Liver (tissue), 9 donors: ENCODE data around the gene NUBPL. TPM values are rescaled to one million over a fixed set of nuclear protein-coding genes. Genes with fewer than 3 reads are reported as not detected.

ENCODE experiments used
- DNase-seq: peaks from one replicate; pipeline ENCODE4 v3.0.0-alpha.2; 2017; ENCODE audit warnings: low spot score
- H3K27ac ChIP-seq, 2 donors: one replicate each; pipeline ENCODE4 v1.7.0; 2013; ENCODE audit warnings: inconsistent platforms in 2 of 2, low read length in 2 of 2, control low read depth in 1 of 2, low read depth in 1 of 2, mild to moderate bottlenecking in 1 of 2
- H3K27me3 ChIP-seq, 4 donors: one replicate each; pipeline versions ENCODE4 v1.6.1 to v1.7.0; 2013; ENCODE audit warnings: low read length in 3 of 4, inconsistent platforms in 1 of 4, mild to moderate bottlenecking in 1 of 4, moderate library complexity in 1 of 4; ENCODE audit not compliant: control insufficient read depth in 4 of 4, insufficient read depth in 4 of 4
- H3K36me3 ChIP-seq, 4 donors: one replicate each; pipeline versions ENCODE4 v1.6.1 to v1.7.0; 2013; ENCODE audit warnings: low read length in 3 of 4, mild to moderate bottlenecking in 3 of 4, low read depth in 1 of 4, moderate library complexity in 1 of 4; ENCODE audit not compliant: control insufficient read depth in 4 of 4, insufficient read depth in 3 of 4
- H3K4me1 ChIP-seq, 4 donors: one replicate each; pipeline versions ENCODE4 v1.6.1 to v1.7.0; 2013; ENCODE audit warnings: low read length in 3 of 4, mild to moderate bottlenecking in 3 of 4, moderate library complexity in 1 of 4; ENCODE audit not compliant: control insufficient read depth in 4 of 4, insufficient read depth in 4 of 4
- H3K4me3 ChIP-seq, 3 donors: one replicate each; pipeline versions ENCODE4 v1.6.1 to v1.7.0; 2013; ENCODE audit warnings: low read length in 3 of 3, control low read depth in 1 of 3, low read depth in 1 of 3, mild to moderate bottlenecking in 1 of 3
- H3K9ac ChIP-seq, 2 donors: one replicate each; pipeline ENCODE4 v1.7.0; 2013; ENCODE audit warnings: low read length in 2 of 2, mild to moderate bottlenecking in 2 of 2, moderate library complexity in 2 of 2, control low read depth in 1 of 2, low read depth in 1 of 2
- H3K9me3 ChIP-seq, 4 donors: one replicate each; pipeline versions ENCODE4 v1.6.1 to v1.7.0; 2013; ENCODE audit warnings: low read length in 3 of 4; ENCODE audit not compliant: control insufficient read depth in 4 of 4
- ATF3 ChIP-seq: IDR thresholded peaks from 2 replicates; pipeline ENCODE4 v1.6.1; 2016; ENCODE audit warnings: antibody characterized with exemption
- CTCF ChIP-seq: fragments of 150-350 bp; IDR thresholded peaks from 2 replicates; pipeline ENCODE4 v1.5.1; 2017; ENCODE audit warnings: improper control_type of control experiment, low read depth, low read length; ENCODE audit not compliant: missing input control
- EGR1 ChIP-seq, 2 donors: IDR thresholded peaks; 2 replicates each; pipeline ENCODE4 v1.6.1; 2016 to 2018; ENCODE audit warnings: antibody characterized with exemption in 2 of 2, low read depth in 2 of 2
- FOXA1 ChIP-seq: IDR thresholded peaks from 2 replicates; pipeline ENCODE4 v1.6.1; 2016; ENCODE audit warnings: antibody characterized with exemption
- FOXA2 ChIP-seq: IDR thresholded peaks from 2 replicates; pipeline ENCODE4 v1.6.1; 2016; ENCODE audit warnings: antibody characterized with exemption
- GABPA ChIP-seq, 2 donors: IDR thresholded peaks in 1 of 2; conservative IDR thresholded peaks in 1 of 2; 2 replicates each; pipeline ENCODE4 v1.6.1; 2016; ENCODE audit warnings: antibody characterized with exemption in 2 of 2, mild to moderate bottlenecking in 1 of 2, moderate library complexity in 1 of 2
- HNF4A ChIP-seq, 2 donors: conservative IDR thresholded peaks; 2 replicates each; pipeline ENCODE4 v1.6.1; 2016; ENCODE audit warnings: antibody characterized with exemption in 2 of 2, mild to moderate bottlenecking in 2 of 2
- HNF4G ChIP-seq: IDR thresholded peaks from 2 replicates; pipeline ENCODE4 v1.6.1; 2016; ENCODE audit warnings: antibody characterized with exemption
- JUND ChIP-seq, 2 donors: IDR thresholded peaks; 2 replicates each; pipeline ENCODE4 v1.6.1; 2016; ENCODE audit warnings: antibody characterized with exemption in 2 of 2
- MAX ChIP-seq: IDR thresholded peaks from 2 replicates; pipeline ENCODE4 v1.6.1; 2016; ENCODE audit warnings: antibody characterized with exemption
- NR2F2 ChIP-seq: IDR thresholded peaks from 2 replicates; pipeline ENCODE4 v1.6.1; 2016; ENCODE audit warnings: antibody characterized with exemption
- RAD21 ChIP-seq, 2 donors: IDR thresholded peaks; 2 replicates each; pipeline ENCODE4 v1.6.1; 2016; ENCODE audit warnings: antibody characterized with exemption in 2 of 2, mild to moderate bottlenecking in 2 of 2
- RXRA ChIP-seq, 2 donors: IDR thresholded peaks; 2 replicates each; pipeline ENCODE4 v1.6.1; 2017 to 2018; ENCODE audit warnings: antibody characterized with exemption in 2 of 2, mild to moderate bottlenecking in 1 of 2
- SP1 ChIP-seq: IDR thresholded peaks from 2 replicates; pipeline ENCODE4 v1.6.1; 2018; ENCODE audit warnings: antibody characterized with exemption, mild to moderate bottlenecking
- TAF1 ChIP-seq: conservative IDR thresholded peaks from 2 replicates; pipeline ENCODE4 v1.6.1; 2016; ENCODE audit warnings: antibody characterized with exemption, mild to moderate bottlenecking
- YY1 ChIP-seq: IDR thresholded peaks from 2 replicates; pipeline ENCODE4 v1.6.1; 2016; ENCODE audit warnings: antibody characterized with exemption, mild to moderate bottlenecking
- ZBTB33 ChIP-seq: IDR thresholded peaks from 2 replicates; pipeline ENCODE4 v1.6.1; 2016; ENCODE audit warnings: antibody characterized with exemption
- WGBS: extraction: QIAGEN DNeasy Blood & Tissue Kit; methylation state at CpG from one replicate; pipeline ENCODE4 v1.1.7; 2013; 5-methylcytosine and 5-hydroxymethylcytosine counted together
- polyA plus RNA-seq, 2 donors: library from polyadenylated mRNA; stranded (reverse) in 1 of 2; unstranded in 1 of 2; fragments of 200-250 nt in 1 of 2; fragments of >200 nt in 1 of 2; fragmentation: Nextera tagmentation in 1 of 2; extraction: Ambion mirVana in 1 of 2; gene quantifications; one replicate each; pipeline versions ENCODE4 v1.2.1 to v1.2.3, GENCODE V29; 2013 to 2015
- total RNA-seq, 2 donors: library from RNA; depleted of rRNA; stranded (reverse); fragments of >200 nt; gene quantifications; one replicate each; pipeline ENCODE4 v1.2.3, GENCODE V29; 2014
- TF ChIP-seq, protein P1 (sequence below): IDR thresholded peaks from 2 replicates; pipeline ENCODE4 v1.6.1; 2016; ENCODE audit warnings: antibody characterized with exemption, mild to moderate bottlenecking
- donor health status: healthy.
- donor health status: healthy.
- donor health status: healthy.
- donor health status: healthy.
- donor health status: healthy.

Gene NUBPL
- total and polyA plus RNA-seq, 4 donors: 4.2 to 9.3 (median 6.7) TPM

- Histone ChIP-seq H3K9me3 (no peaks in the 10 kb centered on the region), H3K36me3 (no peaks in the 10 kb centered on the region), H3K4me1 (no peaks in the 10 kb centered on the region), H3K4me3 (no peak overlapping the region), H3K9ac (no peak overlapping the region), H3K27me3 (no peaks in the 10 kb centered on the region), H3K27ac (no peak overlapping the region)
- DNase-seq: no peak
- TF ChIP-seq TAF1: no peak
- no peak for TF ChIP-seq SP1
- no peak for TF ChIP-seq EGR1 (IDR thresholded peaks at IDR 0.05; ENCODE audit: low read depth in 2 of 2)
- TF ChIP-seq HNF4A (conservative IDR thresholded peaks at IDR 0.05): no peak
- TF ChIP-seq JUND (IDR thresholded peaks at IDR 0.05): no peak
- TF ChIP-seq ZBTB33: no peak
- no peak for TF ChIP-seq FOXA1
- no peak for TF ChIP-seq FOXA2
- TF ChIP-seq HNF4G: no peak
- TF ChIP-seq NR2F2: no peak
- TF ChIP-seq YY1: no peak
- TF ChIP-seq GABPA (IDR thresholded peaks at IDR 0.05 in 1 of 2, conservative IDR thresholded peaks at IDR 0.05 in 1 of 2): no peak
- TF ChIP-seq ATF3: no peak
- no peak for TF ChIP-seq RAD21 (IDR thresholded peaks at IDR 0.05)
- TF ChIP-seq, protein P1, sequence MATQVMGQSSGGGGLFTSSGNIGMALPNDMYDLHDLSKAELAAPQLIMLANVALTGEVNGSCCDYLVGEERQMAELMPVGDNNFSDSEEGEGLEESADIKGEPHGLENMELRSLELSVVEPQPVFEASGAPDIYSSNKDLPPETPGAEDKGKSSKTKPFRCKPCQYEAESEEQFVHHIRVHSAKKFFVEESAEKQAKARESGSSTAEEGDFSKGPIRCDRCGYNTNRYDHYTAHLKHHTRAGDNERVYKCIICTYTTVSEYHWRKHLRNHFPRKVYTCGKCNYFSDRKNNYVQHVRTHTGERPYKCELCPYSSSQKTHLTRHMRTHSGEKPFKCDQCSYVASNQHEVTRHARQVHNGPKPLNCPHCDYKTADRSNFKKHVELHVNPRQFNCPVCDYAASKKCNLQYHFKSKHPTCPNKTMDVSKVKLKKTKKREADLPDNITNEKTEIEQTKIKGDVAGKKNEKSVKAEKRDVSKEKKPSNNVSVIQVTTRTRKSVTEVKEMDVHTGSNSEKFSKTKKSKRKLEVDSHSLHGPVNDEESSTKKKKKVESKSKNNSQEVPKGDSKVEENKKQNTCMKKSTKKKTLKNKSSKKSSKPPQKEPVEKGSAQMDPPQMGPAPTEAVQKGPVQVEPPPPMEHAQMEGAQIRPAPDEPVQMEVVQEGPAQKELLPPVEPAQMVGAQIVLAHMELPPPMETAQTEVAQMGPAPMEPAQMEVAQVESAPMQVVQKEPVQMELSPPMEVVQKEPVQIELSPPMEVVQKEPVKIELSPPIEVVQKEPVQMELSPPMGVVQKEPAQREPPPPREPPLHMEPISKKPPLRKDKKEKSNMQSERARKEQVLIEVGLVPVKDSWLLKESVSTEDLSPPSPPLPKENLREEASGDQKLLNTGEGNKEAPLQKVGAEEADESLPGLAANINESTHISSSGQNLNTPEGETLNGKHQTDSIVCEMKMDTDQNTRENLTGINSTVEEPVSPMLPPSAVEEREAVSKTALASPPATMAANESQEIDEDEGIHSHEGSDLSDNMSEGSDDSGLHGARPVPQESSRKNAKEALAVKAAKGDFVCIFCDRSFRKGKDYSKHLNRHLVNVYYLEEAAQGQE: no peak
- no peak for TF ChIP-seq RXRA (IDR thresholded peaks at IDR 0.05)
- no peak for TF ChIP-seq MAX
- TF ChIP-seq CTCF: no peak
- WGBS: 91% methylated on average over 2 of the region's 2 CpGs
These were observed 281.7 kb downstream of the NUBPL start for GRCh38 chr14:31842899-31843298.
